Measurements from ENCODE around the gene PELI3.
"Not testable (repeated sequence)": the region's sequence is repeated elsewhere in the genome, so short reads cannot be mapped to it uniquely, and the experiment has no call there.

PELI3 gene

DNA sequence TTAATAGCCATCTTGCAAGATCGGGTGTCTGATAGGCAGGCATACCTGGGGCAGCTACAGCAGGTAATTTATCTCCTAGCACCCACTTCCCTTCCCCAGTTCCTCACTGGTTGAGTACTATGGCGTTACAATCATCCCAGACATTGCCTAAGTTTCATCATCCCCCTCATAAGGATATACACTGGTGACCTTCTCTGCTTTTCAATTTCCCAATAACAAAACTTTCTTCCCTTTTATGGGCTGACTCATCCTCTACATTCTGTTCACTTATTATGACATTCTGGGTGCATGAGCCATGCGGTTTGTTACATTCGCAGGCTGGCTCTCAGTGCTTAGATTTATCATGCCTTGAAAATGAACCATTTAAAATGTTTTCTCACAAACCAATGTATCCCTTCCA lies 23.1 kb upstream of the PELI3 start:
- no peak for DNase-seq (ENCODE audit: low read depth in 2 of 2, low spot score in 1 of 2)

DNA sequence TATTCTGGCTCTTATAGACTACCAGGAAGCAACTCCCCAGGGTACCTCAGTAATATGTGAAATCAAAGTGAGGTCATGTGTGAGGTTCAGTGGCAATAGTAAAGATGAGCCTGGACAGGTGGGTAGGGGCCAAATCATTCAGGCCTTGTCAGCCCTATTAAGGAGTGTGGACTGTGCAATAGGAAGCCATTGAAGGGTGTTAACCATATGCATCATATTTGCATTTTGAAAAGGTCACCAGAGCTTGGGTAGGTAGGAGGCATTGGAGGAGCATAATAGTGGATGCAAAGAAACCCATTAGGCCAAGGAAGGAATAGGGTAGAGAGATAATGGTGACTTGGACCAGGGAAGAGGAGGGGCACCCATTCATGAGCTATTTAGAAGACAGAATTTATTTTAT lies 19.7 kb upstream of the PELI3 start:
- no peak for DNase-seq (ENCODE audit: low read depth in 2 of 2, low spot score in 1 of 2)

DNA sequence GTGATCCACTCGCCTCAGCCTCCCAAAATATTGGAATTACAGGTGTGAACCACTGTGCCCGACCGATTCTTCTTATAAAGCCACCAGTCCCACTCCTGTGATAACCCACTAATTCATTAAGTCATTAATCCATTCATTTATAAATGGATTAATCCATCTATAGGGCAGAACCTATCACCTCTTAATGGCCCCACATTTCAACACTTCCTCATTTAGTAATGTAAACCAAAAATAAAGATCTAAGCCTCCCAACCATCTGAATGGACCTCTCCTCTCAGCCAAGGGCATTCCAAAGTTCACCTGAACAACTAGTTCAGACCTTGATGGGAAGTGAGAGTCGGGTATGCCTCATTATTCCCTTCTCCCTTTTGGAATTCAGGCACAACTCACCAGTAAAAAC lies 18.2 kb upstream of the PELI3 start:
- DNase-seq (ENCODE audit: low read depth in 2 of 2, low spot score in 1 of 2) = no peak

DNA sequence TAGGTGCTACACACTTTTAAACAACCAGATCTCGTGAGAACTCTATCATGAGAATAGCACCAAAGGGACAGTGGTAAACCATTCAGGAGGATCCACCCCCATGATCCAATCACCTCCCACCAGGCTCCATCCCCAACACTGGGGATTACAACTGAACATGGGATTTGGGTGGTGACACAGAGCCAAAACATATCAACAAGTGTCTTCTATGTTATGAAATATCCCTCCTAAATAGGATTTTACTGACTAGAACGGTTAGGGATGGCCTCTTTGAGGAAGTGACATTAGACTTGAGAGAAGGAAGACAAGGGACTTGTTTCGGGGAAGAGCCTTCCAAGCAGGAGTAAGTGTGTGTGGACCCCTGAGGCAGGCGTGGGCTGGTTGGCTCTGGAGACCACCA lies 16.1 kb upstream of the PELI3 start:
- no peak for DNase-seq (ENCODE audit: low read depth in 2 of 2, low spot score in 1 of 2)

DNA sequence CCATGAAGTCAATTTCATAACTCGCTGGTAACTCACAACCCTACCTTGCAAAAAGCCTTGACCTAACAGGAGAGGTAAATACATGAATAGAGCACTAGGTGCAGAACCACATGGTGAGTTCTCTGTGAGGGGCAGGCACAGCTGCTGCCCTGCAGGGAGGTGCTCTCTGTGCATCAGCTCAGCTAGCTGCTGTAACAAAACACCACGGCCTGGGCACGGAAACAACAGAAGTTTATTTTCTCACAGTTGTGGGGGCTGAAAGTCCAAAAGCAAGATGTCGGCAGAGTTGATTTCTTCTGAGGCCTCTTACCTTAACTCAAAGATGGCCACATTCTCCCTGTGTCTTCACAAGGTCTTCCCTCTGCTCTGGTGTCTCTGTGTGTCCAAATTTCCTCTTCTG lies 15.0 kb upstream of the PELI3 start:
- no peak for DNase-seq (ENCODE audit: low read depth in 2 of 2, low spot score in 1 of 2)

DNA sequence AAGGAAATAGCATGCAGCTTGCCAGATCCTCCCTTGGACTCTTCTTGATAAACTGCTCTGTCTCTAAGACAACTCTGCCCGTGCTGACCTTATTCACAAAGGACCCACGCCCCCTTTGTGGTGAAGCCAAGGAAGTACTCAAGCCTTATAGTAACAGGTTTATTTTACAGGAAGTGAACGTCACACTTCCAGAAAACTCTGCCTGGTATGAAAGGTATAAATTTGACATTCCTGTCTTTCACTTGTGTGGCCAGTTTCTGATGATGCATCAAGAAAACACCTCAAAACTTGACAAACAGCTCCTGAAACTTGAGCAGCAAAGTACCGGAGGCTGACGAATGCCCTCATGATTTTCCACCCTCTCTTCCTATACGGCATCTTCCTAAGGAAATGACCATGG lies 12.5 kb upstream of the PELI3 start:
- DNase-seq (ENCODE audit: low read depth in 2 of 2, low spot score in 1 of 2) = no peak

DNA sequence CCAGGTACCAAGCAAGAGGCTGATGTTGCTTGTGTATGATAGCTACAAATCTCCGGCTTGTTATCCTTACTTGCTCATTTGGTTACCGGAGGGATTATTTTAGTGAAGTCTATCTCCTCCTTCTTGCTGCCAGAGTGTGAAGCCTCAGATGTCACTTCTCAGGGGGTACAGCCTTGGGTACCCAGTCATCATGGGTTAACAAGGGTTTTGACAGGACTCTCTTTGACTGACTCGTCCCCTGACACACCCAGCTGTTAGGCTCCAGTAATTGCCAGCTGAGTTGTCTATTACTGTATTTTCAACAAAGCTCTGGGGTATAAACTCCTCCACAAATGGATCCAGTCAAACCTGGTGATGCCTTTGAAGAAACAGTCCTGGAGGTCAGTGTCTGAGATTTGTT lies 11.9 kb upstream of the PELI3 start:
- DNase-seq (ENCODE audit: low read depth in 2 of 2, low spot score in 1 of 2) = no peak

DNA sequence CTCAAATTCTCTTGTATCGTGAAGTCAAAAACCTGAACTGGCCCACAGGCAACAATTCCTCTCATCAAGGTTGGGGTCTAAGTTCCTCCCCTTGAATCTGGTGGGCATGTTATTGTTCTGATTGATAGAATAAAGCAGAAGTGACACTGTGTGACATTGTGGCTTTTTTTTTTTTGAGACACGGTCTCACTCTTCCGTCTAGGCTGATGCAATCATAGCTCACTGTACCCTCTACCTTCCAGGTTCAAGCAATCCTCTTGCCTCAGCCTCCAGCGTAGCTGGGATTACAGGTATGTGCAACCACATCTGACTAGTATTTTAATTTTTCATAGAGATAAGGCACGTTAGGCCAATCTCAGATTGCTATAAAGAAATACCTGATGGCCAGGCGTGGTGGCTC lies 8.9 kb upstream of the PELI3 start:
- no peak for DNase-seq (ENCODE audit: low read depth in 2 of 2, low spot score in 1 of 2)

DNA sequence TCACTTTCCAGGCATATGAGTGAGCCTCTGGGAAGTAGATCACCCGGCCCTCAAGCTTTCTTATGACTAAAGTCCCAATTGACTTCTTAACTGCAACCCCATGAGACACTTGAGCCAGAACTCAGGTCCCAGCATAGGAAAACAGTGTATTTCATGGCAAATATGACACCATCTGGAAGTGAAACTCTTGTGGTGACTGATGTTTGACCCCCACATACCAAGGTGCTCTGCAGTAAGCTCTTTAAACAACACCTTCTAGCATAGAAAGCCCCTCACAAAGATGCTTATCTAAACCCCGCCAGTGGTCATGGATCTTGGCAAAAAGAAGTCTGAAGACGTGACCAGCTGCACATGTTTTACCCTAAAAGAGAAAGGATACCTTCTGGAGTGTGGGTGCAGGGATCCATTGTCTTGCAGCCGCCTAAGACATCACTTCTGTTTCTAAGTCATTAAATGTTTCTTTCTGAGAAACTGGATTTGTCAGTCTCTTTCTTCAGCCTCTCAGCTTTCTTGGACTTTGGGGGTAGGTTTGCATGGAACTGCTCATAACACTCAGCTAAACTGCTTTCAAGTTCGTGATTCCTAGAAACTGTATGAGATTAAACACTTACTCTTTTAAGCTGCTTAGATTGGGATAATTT lies 7.4 kb upstream of the PELI3 start:
- no peak for DNase-seq (ENCODE audit: low read depth in 2 of 2, low spot score in 1 of 2)

DNA sequence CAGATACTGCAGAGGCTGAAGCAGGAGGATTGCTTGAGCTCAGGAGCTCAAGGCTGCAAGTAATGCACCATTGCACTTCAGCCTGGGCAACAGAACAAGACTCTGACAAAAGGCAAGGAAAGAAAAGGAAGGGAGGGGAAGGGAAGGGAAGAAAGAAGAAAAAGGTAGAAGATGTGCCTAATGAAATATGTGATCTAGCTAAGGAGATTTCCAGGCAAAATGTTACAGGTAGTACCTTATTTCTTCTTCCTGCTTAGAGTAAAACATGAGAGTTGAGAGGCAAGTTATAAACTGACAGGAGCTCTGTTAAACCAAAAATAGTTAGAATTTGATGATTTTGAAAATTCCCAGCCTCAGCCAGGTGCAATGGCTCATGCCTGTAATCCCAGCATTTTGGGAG lies 4.7 kb upstream of the PELI3 start:
- DNase-seq (ENCODE audit: low read depth in 2 of 2, low spot score in 1 of 2) = no peak

DNA sequence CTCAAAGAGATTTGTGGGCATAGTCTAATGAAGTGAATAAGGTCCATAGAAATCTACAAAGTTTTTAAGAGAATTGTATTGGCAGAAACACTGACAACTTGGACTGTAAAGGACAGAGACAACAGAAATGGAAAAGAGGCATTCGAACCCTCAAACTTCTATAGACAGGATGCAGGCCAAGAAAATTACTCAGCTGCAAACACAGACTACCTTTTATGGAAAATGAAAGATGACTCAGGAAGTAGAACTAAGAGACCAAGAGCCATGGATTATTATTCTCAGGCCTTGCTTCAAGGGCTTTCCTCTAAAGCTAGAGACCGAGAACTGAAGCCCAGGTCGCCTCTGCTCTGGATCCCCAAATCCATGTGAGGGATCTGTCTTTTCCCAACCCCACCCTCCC lies 3.8 kb upstream of the PELI3 start:
- no peak for DNase-seq (ENCODE audit: low read depth in 2 of 2, low spot score in 1 of 2)

DNA sequence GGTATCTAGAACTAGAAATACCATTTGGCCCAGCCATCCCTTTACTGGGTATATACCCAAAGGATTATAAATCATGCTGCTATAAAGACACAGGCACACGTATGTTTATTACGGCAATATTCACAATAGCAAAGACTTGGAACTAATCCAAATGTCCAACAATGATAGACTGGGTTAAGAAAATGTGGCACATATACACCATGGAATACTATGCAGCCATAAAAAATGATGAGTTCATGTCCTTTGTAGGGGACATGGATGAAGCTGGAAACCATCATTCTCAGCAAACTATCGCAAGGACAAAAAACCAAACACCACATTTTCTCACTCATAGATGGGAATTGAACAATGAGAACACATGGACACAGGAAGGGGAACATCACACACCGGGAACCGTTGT lies 2.6 kb upstream of the PELI3 start:
- DNase-seq (ENCODE audit: low read depth in 2 of 2, low spot score in 1 of 2) = not testable (repeated sequence)

DNA sequence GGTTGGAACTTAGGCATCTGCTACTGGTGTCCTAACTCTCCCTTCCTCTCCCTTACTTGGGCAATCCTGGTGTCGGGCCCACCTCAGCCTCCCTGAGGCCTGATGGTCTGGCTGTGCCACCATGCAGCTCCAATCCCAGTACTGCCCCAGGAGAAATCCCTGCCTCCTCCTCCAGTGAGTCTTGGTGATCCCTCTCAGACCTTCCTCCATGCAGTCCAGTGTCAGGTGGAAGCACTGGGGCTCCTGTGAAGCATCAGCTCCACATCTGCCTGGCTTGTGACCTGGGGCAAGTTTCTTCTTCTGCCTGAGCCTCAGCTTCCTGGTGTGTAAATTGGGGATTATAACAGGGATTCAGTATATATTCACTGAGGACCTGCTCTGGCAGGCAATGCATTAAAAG lies 1.8 kb upstream of the PELI3 start:
- DNase-seq (ENCODE audit: low read depth in 2 of 2, low spot score in 1 of 2) = no peak

DNA sequence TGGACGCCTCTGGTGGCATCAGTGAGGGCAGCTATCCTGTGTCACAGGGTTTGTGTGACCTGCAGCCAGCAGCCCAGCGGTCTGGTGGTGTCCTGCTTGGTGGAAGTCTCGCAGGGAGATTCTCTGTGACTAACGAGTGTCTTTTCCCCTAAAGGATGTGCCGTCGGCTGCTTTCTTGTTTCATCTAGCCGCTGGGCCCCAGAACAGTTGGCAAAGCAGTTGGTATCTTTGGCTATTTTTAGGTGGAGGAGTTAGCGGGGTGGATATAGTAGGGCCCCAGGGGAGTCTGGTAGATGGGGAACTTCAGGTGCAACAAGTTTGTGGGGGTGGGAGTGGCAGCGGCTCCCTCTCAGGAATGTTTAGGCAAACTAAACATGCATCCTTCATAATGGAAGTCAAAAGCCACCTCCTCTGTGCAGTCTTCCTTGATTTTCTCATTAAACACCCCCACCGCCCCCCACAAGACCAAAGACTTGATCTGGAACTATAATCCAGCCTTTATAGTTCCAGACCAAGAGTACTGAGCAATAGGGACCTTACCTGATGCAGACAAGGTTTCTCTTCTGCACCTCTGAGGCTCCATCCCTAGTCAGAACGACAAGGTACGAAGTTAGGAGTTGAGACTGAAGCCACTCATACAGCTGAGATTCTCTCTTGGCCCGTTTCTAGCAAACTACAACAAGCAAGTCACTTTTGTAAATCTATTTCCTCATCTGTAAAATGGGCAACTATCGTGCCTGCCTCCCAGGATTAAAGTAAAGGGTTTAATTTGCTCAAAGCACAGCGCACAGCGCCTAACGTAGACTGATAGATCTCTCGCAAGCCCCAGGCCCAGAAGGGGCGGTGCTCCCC lies 1.1 kb upstream of the PELI3 start:
- no peak for DNase-seq (ENCODE audit: low read depth in 2 of 2, low spot score in 1 of 2)

DNA sequence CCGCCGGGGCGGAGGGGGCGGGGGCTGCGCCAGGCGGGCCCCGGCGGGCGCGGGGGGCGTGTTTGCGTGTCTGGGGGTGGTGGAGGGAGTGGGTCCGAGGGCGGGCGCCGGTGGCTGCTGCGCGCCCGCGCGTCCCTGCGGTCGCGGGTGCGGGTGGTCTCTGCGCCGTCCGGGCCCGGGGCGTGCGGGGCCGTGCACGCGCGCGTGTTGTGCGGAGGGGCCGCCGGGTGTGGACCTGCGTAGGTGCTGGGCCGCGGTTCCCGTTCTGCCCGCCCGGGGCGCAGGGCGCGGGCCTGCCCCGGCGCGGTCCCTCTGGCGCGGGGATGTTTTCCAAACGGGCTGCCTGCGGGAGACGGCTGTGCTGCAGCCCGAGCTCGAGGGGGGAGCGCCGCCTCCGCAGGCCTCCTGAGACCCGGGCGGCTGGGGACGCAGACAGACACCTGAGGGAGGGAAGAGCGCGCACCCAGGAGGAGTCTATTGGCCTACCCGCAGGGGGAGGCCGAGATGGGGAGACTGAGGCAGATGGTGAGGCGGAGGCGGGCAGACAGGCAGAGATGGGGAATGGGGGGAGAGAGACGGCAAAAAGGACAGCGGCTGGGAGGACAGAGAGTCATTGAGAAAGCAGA lies 442 bp downstream of the PELI3 start:
- no peak for DNase-seq (ENCODE audit: low read depth in 2 of 2, low spot score in 1 of 2)

DNA sequence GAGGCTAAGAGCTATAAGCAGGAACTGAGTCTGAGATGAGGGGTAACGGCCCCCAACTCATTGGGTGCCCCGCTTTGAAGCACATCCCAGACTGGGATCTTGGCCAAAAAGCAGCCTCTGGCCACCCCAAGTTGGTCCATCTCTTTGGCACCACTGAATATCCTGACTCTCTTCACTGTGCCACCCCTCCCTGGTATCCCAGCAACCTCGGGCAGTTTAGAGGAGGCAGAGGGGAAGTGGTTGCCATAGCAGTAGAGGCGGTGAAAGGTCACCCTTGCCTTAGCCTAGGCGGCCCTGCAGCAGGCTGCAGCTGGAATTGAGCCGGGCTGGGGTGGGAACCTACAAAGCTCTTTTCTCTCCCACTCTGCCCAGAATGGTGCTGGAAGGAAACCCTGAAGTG lies 1.1 kb downstream of the PELI3 start:
- no peak for DNase-seq (ENCODE audit: low read depth in 2 of 2, low spot score in 1 of 2)

DNA sequence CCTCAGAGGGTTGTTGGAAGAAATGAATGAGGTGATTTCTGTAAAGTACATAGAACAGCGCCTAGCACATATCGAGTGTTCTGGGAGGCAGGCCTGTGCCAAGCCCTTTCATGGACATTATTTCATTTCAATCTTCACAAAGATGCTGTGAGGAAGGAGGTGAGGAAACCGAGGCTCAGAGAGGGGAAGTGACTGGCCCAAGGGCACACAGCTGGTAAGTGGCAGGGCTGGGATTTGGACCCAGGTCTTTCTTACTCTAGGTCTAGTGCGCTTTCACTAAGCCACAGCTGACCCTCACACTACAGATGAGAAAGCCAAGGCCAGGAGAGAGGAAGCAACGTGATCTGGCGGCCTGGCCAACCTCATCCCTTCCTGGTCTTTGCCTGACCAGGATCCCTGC lies 2.0 kb downstream of the PELI3 start:
- no peak for DNase-seq (ENCODE audit: low read depth in 2 of 2, low spot score in 1 of 2)

DNA sequence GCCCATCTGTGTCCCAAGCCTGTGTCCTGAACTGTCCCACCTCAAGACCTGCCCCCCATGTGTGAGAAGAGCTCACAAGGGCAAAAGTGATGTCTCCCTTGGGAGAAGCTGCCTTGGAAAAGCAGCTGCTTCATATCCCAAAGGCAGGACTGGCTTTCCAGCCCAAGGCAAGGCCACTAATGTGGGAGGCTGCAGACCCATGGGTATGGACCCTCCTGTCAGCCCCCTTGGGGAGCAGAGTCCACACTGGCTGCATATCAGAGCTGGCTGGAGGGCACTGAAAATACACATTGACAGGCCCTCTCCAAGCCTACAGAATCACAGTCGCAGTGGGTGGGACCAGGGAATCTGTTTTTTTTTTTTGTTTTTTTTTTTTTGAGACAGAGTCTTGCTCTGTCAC lies 2.7 kb downstream of the PELI3 start:
- no peak for DNase-seq (ENCODE audit: low read depth in 2 of 2, low spot score in 1 of 2)

DNA sequence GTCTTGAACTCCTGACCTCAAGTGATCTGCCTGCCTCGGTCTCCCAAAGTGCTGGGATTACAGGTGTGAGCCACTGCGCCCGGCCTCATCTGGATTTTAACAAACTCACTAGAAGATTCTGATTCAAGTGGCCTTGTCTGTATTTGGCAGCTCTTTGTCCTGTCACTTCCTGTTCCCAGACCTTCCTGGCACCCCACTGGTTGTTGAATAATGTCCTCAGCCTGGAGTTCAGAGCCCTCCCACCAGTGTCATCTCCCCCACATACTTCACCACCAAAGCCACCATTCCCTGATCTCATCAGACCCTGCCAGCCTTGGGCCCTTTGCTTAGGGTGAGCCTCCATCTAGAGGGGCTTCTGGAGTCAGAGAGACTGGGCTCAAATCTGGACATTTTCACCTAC lies 3.3 kb downstream of the PELI3 start:
- DNase-seq (ENCODE audit: low read depth in 2 of 2, low spot score in 1 of 2) = no peak

DNA sequence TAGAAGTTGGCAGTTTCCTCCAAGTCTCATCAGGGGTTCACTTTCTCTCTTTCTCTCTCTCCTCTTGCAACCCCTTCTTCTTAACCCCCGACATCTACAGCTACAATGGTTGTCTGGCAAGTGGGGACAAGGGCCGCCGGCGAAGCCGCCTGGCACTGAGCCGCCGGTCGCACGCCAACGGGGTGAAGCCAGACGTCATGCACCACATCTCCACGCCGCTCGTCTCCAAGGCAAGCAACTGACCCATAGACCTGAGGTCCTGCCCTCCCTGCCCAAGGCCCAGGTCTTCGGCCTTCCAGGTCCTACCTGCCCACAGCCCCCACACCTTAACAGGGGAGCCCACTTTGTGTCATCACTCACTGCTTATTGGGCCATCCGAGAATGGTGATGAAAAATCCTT lies 4.4 kb downstream of the PELI3 start:
- no peak for DNase-seq (ENCODE audit: low read depth in 2 of 2, low spot score in 1 of 2)

DNA sequence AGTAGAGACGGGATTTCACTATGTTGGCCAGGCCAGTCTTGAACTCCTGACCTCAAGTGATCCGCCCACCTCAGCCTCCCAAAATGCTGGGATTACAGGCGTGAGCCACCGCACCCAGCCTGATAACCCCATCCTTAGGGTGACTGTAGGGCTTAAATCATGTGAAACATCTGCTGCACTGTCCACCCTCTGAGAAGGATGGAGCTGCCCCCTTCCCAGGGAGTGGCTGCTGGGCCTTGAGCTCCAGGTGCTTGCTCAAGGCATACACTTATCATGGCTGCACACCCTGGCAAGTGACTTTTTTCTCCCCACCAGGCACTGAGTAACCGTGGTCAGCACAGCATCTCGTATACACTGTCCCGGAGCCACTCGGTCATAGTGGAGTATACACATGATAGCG lies 5.3 kb downstream of the PELI3 start:
- no peak for DNase-seq (ENCODE audit: low read depth in 2 of 2, low spot score in 1 of 2)

DNA sequence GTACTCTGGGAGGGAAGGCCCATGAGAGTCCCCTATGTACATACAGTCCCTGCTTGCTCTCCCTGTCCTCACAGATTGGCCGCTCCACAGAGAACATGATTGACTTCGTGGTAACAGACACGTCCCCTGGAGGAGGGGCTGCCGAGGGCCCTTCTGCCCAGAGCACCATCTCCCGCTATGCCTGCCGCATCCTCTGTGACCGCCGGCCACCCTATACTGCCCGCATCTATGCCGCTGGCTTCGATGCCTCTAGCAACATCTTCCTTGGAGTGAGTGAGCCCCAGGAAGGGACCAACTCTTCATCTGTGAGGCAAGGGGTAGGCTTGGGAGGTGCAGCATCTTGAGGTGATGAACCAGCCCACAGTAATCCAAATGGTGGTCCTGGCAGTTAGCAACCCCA lies 6.5 kb downstream of the PELI3 start:
- no peak for DNase-seq (ENCODE audit: low read depth in 2 of 2, low spot score in 1 of 2)

Data from stimulated activated CD8-positive, alpha-beta memory T cell treated with anti-CD3 and anti-CD28 coated beads, Interleukin-4, amount 100 ng/mL, for 1 hour (primary cell).